GM12891 (cell line): ENCODE results near the gene TFDP1.

ENCODE experiments used
- DNase-seq: peaks from one replicate; pipeline ENCODE4 v3.0.0; 2011; ENCODE audit warnings: low spot score; ENCODE audit not compliant: insufficient read length
- FAIRE-seq: peaks from 2 replicates; lab custom pipeline; 2011; peaks lifted over from hg19 to GRCh38; lab: Jason Lieb, UNC
- PAX5 ChIP-seq: IDR thresholded peaks from 2 replicates; pipeline ENCODE4 v1.6.1; 2011; ENCODE audit warnings: low read length, moderate library complexity, mild to moderate bottlenecking; ENCODE audit not compliant: insufficient read depth, severe bottlenecking
- POLR2A ChIP-seq: IDR thresholded peaks from 2 replicates; pipeline ENCODE4 v1.6.1; 2011; ENCODE audit warnings: low read depth, low read length, control low read depth
- POLR2AphosphoS5 ChIP-seq: IDR thresholded peaks from 2 replicates; pipeline ENCODE4 v1.6.1; 2011; ENCODE audit warnings: low read depth, low read length, control low read depth
- POU2F2 ChIP-seq: IDR thresholded peaks from 2 replicates; pipeline ENCODE4 v1.6.1; 2011; ENCODE audit warnings: low read depth, mild to moderate bottlenecking, control low read depth, low read length, moderate library complexity
- SPI1 ChIP-seq: IDR thresholded peaks from 2 replicates; pipeline ENCODE4 v1.6.1; 2011; ENCODE audit warnings: low read depth, low read length, control low read depth
- TAF1 ChIP-seq: IDR thresholded peaks from 2 replicates; pipeline ENCODE4 v1.6.1; 2011; ENCODE audit warnings: low read depth, low read length, control low read depth

Gene TFDP1

GRCh38 chr13:113650731-113651148 lies 66.2 kb downstream of the TFDP1 start:
- DNase-seq (no peak), FAIRE-seq (no peak)
- TF ChIP-seq POLR2AphosphoS5, result no peak
- no peak for TF ChIP-seq POLR2A

GRCh38 chr13:113651511-113652403 lies 67.2 kb downstream of the TFDP1 start:
- FAIRE-seq (no peak), DNase-seq (no peak)
- TF ChIP-seq SPI1 (no peak), POU2F2 (no peak), PAX5 (no peak), TAF1 (no peak), POLR2AphosphoS5 (no peak), POLR2A (no peak)

- FAIRE-seq, result no peak
Observed at GRCh38 chr13:113652404-113653263, 68.1 kb downstream of the TFDP1 start.

GRCh38 chr13:113653264-113654174 lies 69.0 kb downstream of the TFDP1 start:
- no peak for DNase-seq
- TF ChIP-seq TAF1 (no peak), PAX5 (no peak)
- FAIRE-seq, result no peak

More at GRCh38 chr13:113652404-113653263, 68.1 kb downstream of the TFDP1 start:
- TF ChIP-seq PAX5 (no peak), POLR2A (no peak), POLR2AphosphoS5 (no peak), SPI1 (no peak), POU2F2 (no peak), TAF1 (no peak)
- DNase-seq, result no peak

- no peak for FAIRE-seq
- DNase-seq, result no peak
- no peak for TF ChIP-seq PAX5
- TF ChIP-seq SPI1, result no peak
- no peak for TF ChIP-seq POU2F2
- no peak for TF ChIP-seq TAF1
- no peak for TF ChIP-seq POLR2A
Observed at GRCh38 chr13:113654175-113654560, 69.6 kb downstream of the TFDP1 start.

- TF ChIP-seq POLR2AphosphoS5 (no peak), POU2F2 (no peak), SPI1 (no peak), TAF1 (no peak)
- no peak for DNase-seq
- FAIRE-seq, result no peak
Observed at GRCh38 chr13:113654591-113655345, 70.2 kb downstream of the TFDP1 start.

GRCh38 chr13:113655346-113656002 lies 70.9 kb downstream of the TFDP1 start:
- no peak for FAIRE-seq
- DNase-seq, result no peak
- TF ChIP-seq POLR2AphosphoS5 (no peak), SPI1 (no peak), POLR2A (no peak), POU2F2 (no peak), TAF1 (no peak), PAX5 (no peak)

- TF ChIP-seq PAX5 (no peak), SPI1 (no peak), TAF1 (no peak), POLR2AphosphoS5 (no peak), POU2F2 (no peak), POLR2A (no peak)
- no peak for DNase-seq
- no peak for FAIRE-seq
Observed at GRCh38 chr13:113656003-113656588, 71.5 kb downstream of the TFDP1 start.
